Fibroblast of villous mesenchyme (primary cell): Measurements from ENCODE around the gene RPS6KA3. TPM values are rescaled to one million over a fixed set of nuclear protein-coding genes. Genes with fewer than 3 reads are reported as not detected.
A peak's percentile ranks its signal among the peaks of the same experiment; 100 is the strongest.

Source experiments
- DNase-seq: peaks from one replicate; pipeline ENCODE4 v3.0.0-alpha.2; 2010; ENCODE audit warnings: low read depth
- H3K4me3 ChIP-seq: 2 replicates; pipeline ENCODE4 v1.5.1; 2011; ENCODE audit warnings: low read depth, mild to moderate bottlenecking, low read length
- CTCF ChIP-seq: IDR thresholded peaks from 2 replicates; pipeline ENCODE4 v1.5.1; 2012; ENCODE audit warnings: low read depth, mild to moderate bottlenecking, low read length; ENCODE audit not compliant: insufficient read depth
- total RNA-seq: library from RNA; depleted of rRNA; stranded (reverse); fragments of >200 nt; gene quantifications from 2 replicates; pipeline ENCODE4 v1.2.3, GENCODE V29; 2012

RPS6KA3 gene
- total RNA-seq, 1 donor = 53.5 TPM

DNA sequence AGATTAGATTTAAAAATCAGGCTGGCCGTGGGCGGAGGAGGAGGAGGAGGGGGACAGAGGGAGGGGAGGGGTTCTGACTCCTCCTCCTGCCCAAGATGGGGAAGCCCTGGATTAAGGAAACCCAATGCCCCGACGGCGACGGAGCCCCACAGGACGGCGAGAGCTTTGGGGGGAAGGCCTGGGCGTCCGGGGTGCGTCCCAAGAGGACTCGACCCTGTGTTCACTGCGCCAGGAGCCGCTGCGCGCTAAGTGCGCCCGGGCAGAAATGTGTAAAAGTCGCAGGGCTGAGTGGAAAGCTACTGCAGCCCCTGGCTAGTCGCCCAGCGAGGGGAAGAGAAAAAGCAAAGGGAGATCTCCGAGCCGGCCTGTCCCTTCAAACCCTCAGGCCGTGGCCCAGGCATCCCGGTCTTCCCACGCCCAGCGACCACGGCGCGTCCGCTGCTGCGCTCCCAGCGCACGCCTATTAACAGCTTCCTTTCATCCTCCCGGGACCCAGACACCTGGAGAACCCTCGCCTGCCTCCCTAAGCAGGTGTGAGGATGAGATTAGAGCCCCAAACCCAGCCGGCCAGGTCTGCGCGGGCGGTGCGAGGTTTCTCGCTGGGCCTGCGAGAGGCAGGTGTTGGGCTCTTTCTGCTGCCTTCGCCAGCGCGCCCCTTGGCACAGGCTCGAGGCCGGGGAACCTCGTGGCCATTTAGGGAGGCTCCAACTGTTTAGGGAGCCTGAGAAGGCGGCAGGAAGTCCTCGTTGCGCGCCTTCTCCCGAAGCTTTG lies 1.4 kb upstream of the RPS6KA3 start:
- peak overlapping the region; percentile 69 for H3K4me3 ChIP-seq
- DNase-seq = peak; percentile 57
- TF ChIP-seq CTCF = no peak

- no peak for TF ChIP-seq CTCF
- no peak for DNase-seq
- H3K4me3 ChIP-seq = peak overlapping the region; percentile 69
Measured at GRCh38 chrX:20267607-20267930, 860 bp upstream of the RPS6KA3 start.

DNA sequence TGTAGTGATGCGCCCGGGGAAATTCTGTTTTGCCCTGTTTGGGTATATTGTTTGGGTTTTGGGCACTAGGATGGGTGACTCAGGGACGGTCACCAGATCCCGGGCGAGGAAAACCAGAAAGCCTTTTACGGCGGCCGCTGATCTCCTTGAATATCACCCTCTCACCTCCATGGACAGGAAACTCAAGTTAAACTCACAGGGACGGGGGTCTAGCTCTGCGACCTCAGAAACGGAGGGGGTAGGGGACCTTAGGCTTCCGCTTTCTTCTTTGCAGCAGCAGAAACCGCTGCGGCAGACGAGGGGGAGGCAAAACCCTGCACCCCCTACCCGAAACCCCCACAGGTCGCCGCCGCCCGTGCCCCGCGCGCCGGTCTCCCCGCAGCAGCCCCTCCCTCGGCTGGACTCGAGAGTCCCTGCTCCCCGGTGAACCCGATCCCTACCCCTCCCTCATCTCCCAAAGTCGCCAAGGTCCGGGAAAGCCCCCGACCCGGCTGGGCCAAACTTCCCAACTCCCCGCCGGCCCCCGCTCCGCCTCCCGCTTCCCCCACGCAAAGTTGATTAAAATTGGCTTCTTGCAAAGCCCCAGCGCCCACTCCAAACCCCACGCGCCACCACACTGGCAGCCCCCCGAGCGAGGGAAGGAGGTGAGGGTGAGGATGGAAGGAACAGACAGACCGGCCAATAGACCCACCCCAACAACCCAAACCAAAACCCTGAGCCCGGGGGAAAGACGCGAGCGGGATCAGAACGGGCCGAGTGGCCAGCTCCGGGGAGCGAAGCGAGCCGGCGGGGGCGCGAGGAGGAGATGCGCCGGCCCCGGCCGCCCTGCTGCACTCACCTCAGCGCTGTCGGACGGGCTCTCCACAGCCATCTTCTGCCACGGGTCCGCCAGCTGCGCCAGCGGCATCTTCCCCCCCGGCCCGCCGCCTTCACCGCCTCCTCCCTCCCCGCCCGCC lies 705 bp downstream of the RPS6KA3 start:
- DNase-seq = peak; percentile 33
- peak overlapping the region; percentile 80 for H3K4me3 ChIP-seq
- no peak for TF ChIP-seq CTCF

GRCh38 chrX:20265221-20265725 lies 1.4 kb downstream of the RPS6KA3 start:
- DNase-seq = peak; percentile 79
- H3K4me3 ChIP-seq = peak overlapping the region; percentile 80
- TF ChIP-seq CTCF = no peak

DNA sequence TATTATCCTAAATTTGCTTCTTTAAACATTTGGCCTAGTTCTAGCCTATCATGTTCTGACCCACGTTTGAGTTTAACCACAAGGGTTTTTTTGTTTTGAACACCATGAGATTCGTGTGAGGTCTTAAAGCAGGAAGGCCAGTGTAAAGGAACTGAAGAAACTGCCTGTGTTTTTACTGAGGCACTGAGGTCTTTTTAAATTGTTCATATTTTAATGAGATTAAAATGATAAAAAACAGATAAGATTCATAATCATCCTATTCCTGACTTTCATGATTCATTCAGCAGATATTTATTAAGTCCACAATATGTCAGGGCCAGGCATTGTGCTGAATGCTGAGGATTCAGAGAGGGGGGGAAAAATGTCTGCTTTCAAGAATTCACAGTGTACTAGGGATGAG lies 3.2 kb downstream of the RPS6KA3 start:
- no peak for TF ChIP-seq CTCF
- H3K4me3 ChIP-seq = no peak overlapping the region
- DNase-seq = peak; percentile 78

DNA sequence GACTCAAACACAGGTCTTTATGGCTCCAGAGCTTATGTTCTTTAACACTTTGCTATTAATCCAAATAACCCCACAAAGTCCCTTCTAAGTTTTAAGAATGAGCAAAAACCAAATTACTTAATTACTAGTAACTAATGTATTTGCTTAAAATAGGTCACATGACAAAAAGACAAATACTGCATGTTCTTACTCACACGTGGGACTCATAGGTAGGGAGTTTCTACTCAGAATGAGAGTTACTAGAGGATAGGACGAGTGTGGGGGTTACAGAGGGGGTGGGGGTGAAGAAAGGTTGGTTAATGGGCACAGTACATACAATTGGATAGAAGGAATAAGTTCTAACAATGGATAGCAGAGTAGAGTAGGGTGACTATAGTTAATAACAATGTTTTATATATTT lies 5.8 kb downstream of the RPS6KA3 start:
- no peak for DNase-seq
- no peak for TF ChIP-seq CTCF
- no peak overlapping the region for H3K4me3 ChIP-seq
